ENCODE measurements around the gene BPIFB1. TPM values are rescaled to one million over a fixed set of nuclear protein-coding genes. Genes with fewer than 3 reads are reported as not detected.

BPIFB1 gene
- total and polyA plus RNA-seq, 5 donors from 2014 or later, result not detected

DNA sequence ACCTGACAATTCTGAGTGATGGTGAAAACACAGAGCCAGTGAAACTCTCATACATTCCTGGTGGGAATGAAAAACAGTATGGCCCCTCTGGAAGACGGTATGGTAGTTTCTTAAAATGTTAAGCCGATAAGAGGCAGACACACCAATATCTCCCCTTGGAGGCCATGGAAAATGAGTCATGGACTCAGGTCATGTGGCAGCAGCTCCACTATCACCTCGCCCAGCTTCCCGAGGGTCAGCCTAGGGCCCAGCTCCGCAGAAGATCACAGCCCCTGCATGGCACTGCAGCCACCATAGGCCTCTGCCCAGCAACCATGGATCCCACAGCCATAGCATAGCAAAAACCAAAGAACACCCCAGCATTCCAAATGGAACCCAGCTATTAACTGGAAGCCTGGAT, 25.8 kb upstream of the BPIFB1 start:
- H3K27ac ChIP-seq (ENCODE audit: insufficient read depth, low read length, poor library complexity, severe bottlenecking), result no peak overlapping the region
- H3K4me1 Mint-ChIP-seq, result peaks cover 0 to 2% (median 0%) of the 10 kb centered on the region in 4 donors
- no peaks in the 10 kb centered on the region for H3K36me3 ChIP-seq (ENCODE audit: control insufficient read depth, insufficient read depth, low read length)
- H3K4me1 ChIP-seq (ENCODE audit: control insufficient read depth, insufficient read depth, low read length, poor library complexity, severe bottlenecking), result no peaks in the 10 kb centered on the region
- H3K27me3 Mint-ChIP-seq, result peaks cover 31% of the 10 kb centered on the region
- no peaks in the 10 kb centered on the region for H3K9me3 ChIP-seq (ENCODE audit: control insufficient read depth in 2 of 2, low read length in 2 of 2)
- no peak overlapping the region for H3K27ac Mint-ChIP-seq
- no peak overlapping the region for H3K4me3 ChIP-seq (ENCODE audit: low read depth, low read length)
- no peaks in the 10 kb centered on the region for H3K36me3 Mint-ChIP-seq
- no peak overlapping the region for H3K4me3 Mint-ChIP-seq
- DNase-seq (no peak), ATAC-seq (ENCODE audit: low read depth in 2 of 2) (no peak)
- peaks cover 0 to 1% (median 0%) of the 10 kb centered on the region in 7 donors for H3K9me3 Mint-ChIP-seq
- H3K27me3 ChIP-seq (ENCODE audit: control insufficient read depth, insufficient read depth, low read length), result peaks cover 12% of the 10 kb centered on the region

DNA sequence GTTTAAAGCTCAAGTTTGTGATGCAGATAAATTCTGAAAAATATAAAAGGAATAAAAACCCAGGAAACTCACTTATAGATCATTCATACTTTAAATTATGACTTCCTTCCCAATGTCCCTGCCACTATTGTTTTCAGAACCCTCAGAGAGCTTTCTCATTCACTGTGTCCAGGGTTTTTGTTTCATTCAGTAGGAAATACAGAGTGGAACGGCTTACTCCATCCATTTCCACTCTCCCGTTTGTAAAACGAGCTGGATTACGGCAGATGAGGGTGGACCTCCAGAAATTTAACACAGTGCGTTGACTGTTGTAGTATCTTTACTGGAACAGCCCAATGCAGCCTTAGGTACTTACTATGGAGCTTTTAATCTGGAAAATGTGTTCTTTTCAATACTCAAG, 23.6 kb upstream of the BPIFB1 start:
- H3K4me1 ChIP-seq (ENCODE audit: control insufficient read depth, insufficient read depth, low read length, poor library complexity, severe bottlenecking), result no peaks in the 10 kb centered on the region
- no peaks in the 10 kb centered on the region for H3K36me3 Mint-ChIP-seq
- H3K27ac Mint-ChIP-seq, result no peak overlapping the region
- no peaks in the 10 kb centered on the region for H3K36me3 ChIP-seq (ENCODE audit: control insufficient read depth, insufficient read depth, low read length)
- H3K27ac ChIP-seq (ENCODE audit: insufficient read depth, low read length, poor library complexity, severe bottlenecking), result no peak overlapping the region
- ATAC-seq (ENCODE audit: low read depth in 2 of 2) (no peak), DNase-seq (no peak)
- peaks cover 0 to 2% (median 0%) of the 10 kb centered on the region in 4 donors for H3K4me1 Mint-ChIP-seq
- H3K9me3 ChIP-seq (ENCODE audit: control insufficient read depth in 2 of 2, low read length in 2 of 2), result no peaks in the 10 kb centered on the region
- H3K27me3 Mint-ChIP-seq, result peaks cover 36% of the 10 kb centered on the region
- H3K4me3 Mint-ChIP-seq, result no peak overlapping the region
- H3K27me3 ChIP-seq (ENCODE audit: control insufficient read depth, insufficient read depth, low read length), result peaks cover 12% of the 10 kb centered on the region
- H3K4me3 ChIP-seq (ENCODE audit: low read depth, low read length), result no peak overlapping the region
- peaks cover 0 to 1% (median 0%) of the 10 kb centered on the region in 7 donors for H3K9me3 Mint-ChIP-seq

DNA sequence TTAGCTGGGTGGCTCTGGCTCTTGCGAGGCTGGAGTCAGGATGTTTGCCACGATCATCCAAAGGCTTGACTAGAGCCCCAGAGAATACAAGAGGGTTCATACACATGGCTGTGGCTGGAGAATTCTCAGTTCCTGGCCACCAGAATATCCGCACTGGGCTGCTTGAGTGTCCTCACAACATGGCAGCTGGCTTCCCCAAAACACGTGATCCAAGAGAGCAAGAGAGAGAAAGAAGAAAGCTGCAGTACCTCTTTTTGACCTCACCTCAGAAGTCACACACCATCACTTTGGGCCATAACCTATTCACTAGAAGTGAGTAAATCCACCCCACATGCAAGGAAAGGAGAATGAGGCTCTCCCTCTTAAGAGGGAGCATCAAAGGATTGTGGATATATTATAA, 21.5 kb upstream of the BPIFB1 start:
- Histone ChIP-seq H3K27me3 (ENCODE audit: control insufficient read depth, insufficient read depth, low read length) (peaks cover 16% of the 10 kb centered on the region), H3K9me3 (ENCODE audit: control insufficient read depth in 2 of 2, low read length in 2 of 2) (no peaks in the 10 kb centered on the region), H3K4me1 (ENCODE audit: control insufficient read depth, insufficient read depth, low read length, poor library complexity, severe bottlenecking) (no peaks in the 10 kb centered on the region), H3K4me3 (ENCODE audit: low read depth, low read length) (no peak overlapping the region), H3K27ac (ENCODE audit: insufficient read depth, low read length, poor library complexity, severe bottlenecking) (no peak overlapping the region), H3K36me3 (ENCODE audit: control insufficient read depth, insufficient read depth, low read length) (no peaks in the 10 kb centered on the region)
- H3K9me3 Mint-ChIP-seq, result peaks cover 0 to 3% (median 0%) of the 10 kb centered on the region in 7 donors
- H3K27me3 Mint-ChIP-seq, result peaks cover 35% of the 10 kb centered on the region
- ATAC-seq (ENCODE audit: low read depth in 2 of 2) (no peak), DNase-seq (no peak)
- H3K36me3 Mint-ChIP-seq, result no peaks in the 10 kb centered on the region
- H3K27ac Mint-ChIP-seq, result no peak overlapping the region
- H3K4me3 Mint-ChIP-seq, result no peak overlapping the region
- peaks cover 0 to 2% (median 0%) of the 10 kb centered on the region in 4 donors for H3K4me1 Mint-ChIP-seq

DNA sequence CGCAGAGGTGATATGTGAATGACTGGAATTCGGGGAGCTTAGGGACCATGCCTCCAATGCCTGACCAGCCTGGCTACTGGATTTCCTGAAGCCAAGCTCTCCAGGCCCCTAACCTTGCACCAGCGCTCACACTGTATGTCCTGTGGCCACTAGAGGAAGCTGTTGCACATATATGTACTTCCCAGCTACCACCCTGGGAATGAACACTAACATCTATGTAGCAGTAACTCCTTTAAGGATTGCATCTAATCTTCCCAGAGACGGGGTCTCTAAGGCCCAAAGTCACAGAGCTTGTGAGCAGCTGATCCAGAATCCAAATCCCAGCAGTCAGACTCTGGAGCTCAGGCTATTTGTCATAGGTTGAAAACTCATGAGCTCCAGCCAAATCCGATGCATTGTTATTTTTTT, 20.4 kb upstream of the BPIFB1 start:
- Mint-ChIP-seq H3K36me3 (no peaks in the 10 kb centered on the region), H3K27ac (no peak overlapping the region), H3K9me3 (peaks cover 0 to 3% (median 0%) of the 10 kb centered on the region in 7 donors), H3K27me3 (peaks cover 34% of the 10 kb centered on the region), H3K4me3 (no peak overlapping the region), H3K4me1 (peaks cover 0 to 2% (median 0%) of the 10 kb centered on the region in 4 donors)
- Histone ChIP-seq H3K36me3 (ENCODE audit: control insufficient read depth, insufficient read depth, low read length) (no peaks in the 10 kb centered on the region), H3K27me3 (ENCODE audit: control insufficient read depth, insufficient read depth, low read length) (peaks cover 12% of the 10 kb centered on the region), H3K4me3 (ENCODE audit: low read depth, low read length) (no peak overlapping the region), H3K9me3 (ENCODE audit: control insufficient read depth in 2 of 2, low read length in 2 of 2) (no peaks in the 10 kb centered on the region), H3K4me1 (ENCODE audit: control insufficient read depth, insufficient read depth, low read length, poor library complexity, severe bottlenecking) (no peaks in the 10 kb centered on the region), H3K27ac (ENCODE audit: insufficient read depth, low read length, poor library complexity, severe bottlenecking) (no peak overlapping the region)
- DNase-seq, result peak in 1 of 3 donors; percentile 4
- ATAC-seq (ENCODE audit: low read depth in 2 of 2), result no peak

DNA sequence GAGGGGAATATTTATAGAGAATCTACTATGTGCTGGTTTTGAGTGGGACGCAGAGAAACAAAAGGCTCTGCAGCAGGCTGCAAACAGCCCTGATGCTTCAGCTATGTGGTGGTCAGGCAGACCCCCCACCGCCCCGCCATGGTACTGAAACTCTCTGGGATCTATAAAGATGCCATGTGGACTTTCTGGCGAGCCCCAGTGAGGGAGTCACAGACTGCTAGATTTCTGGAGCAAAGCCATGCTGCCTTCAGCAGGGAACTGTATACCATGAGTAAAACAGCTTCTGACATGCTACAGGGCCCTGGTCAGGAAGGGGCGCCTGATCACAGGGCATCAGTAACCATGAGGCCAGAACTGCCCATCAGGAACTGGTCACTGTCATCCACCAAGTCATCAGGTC, 19.2 kb upstream of the BPIFB1 start:
- no peak overlapping the region for H3K27ac Mint-ChIP-seq
- ATAC-seq (ENCODE audit: low read depth in 2 of 2), result no peak
- no peak overlapping the region for H3K4me3 Mint-ChIP-seq

DNA sequence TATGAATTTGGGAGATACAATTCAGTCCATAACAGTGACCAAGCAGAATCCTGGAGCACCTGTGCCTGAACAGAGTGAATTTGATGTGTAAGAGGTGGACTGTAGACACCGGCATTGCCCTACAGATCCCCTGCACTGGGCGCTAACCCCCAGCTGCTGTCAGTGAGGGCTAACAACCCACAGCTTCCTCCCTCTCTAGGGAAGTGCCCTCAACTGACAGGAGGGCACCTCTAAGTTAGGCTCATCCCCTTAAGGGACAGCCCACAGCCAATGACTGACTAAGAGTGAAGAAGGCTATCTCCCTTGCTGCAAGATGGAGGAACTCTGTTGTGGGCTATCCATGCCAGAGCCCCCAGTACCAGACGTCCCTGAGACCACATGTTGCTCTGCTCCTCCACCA, 15.3 kb upstream of the BPIFB1 start:
- H3K4me1 ChIP-seq (ENCODE audit: control insufficient read depth, insufficient read depth, low read length, poor library complexity, severe bottlenecking), result no peaks in the 10 kb centered on the region
- no peak overlapping the region for H3K27ac ChIP-seq (ENCODE audit: insufficient read depth, low read length, poor library complexity, severe bottlenecking)
- peaks cover 0 to 3% (median 0%) of the 10 kb centered on the region in 7 donors for H3K9me3 Mint-ChIP-seq
- H3K36me3 Mint-ChIP-seq, result no peaks in the 10 kb centered on the region
- no peaks in the 10 kb centered on the region for H3K4me1 Mint-ChIP-seq
- DNase-seq, result no peak
- H3K27me3 ChIP-seq (ENCODE audit: control insufficient read depth, insufficient read depth, low read length), result peaks cover 13% of the 10 kb centered on the region
- H3K4me3 Mint-ChIP-seq, result no peak overlapping the region
- H3K4me3 ChIP-seq (ENCODE audit: low read depth, low read length), result no peak overlapping the region
- ATAC-seq (ENCODE audit: low read depth in 2 of 2), result no peak
- no peak overlapping the region for H3K27ac Mint-ChIP-seq
- H3K9me3 ChIP-seq (ENCODE audit: control insufficient read depth in 2 of 2, low read length in 2 of 2), result no peaks in the 10 kb centered on the region
- no peaks in the 10 kb centered on the region for H3K36me3 ChIP-seq (ENCODE audit: control insufficient read depth, insufficient read depth, low read length)
- peaks cover 25% of the 10 kb centered on the region for H3K27me3 Mint-ChIP-seq

More for the DNA sequence above, 19.2 kb upstream of the BPIFB1 start:
- no peaks in the 10 kb centered on the region for H3K9me3 ChIP-seq (ENCODE audit: control insufficient read depth in 2 of 2, low read length in 2 of 2)
- Mint-ChIP-seq H3K27me3 (peaks cover 40% of the 10 kb centered on the region), H3K9me3 (peaks cover 0 to 3% (median 0%) of the 10 kb centered on the region in 7 donors), H3K36me3 (no peaks in the 10 kb centered on the region), H3K4me1 (peaks cover 0 to 2% (median 0%) of the 10 kb centered on the region in 4 donors)
- H3K27ac ChIP-seq (ENCODE audit: insufficient read depth, low read length, poor library complexity, severe bottlenecking), result no peak overlapping the region
- no peaks in the 10 kb centered on the region for H3K36me3 ChIP-seq (ENCODE audit: control insufficient read depth, insufficient read depth, low read length)
- no peak overlapping the region for H3K4me3 ChIP-seq (ENCODE audit: low read depth, low read length)
- DNase-seq, result no peak
- peaks cover 12% of the 10 kb centered on the region for H3K27me3 ChIP-seq (ENCODE audit: control insufficient read depth, insufficient read depth, low read length)
- no peaks in the 10 kb centered on the region for H3K4me1 ChIP-seq (ENCODE audit: control insufficient read depth, insufficient read depth, low read length, poor library complexity, severe bottlenecking)

DNA sequence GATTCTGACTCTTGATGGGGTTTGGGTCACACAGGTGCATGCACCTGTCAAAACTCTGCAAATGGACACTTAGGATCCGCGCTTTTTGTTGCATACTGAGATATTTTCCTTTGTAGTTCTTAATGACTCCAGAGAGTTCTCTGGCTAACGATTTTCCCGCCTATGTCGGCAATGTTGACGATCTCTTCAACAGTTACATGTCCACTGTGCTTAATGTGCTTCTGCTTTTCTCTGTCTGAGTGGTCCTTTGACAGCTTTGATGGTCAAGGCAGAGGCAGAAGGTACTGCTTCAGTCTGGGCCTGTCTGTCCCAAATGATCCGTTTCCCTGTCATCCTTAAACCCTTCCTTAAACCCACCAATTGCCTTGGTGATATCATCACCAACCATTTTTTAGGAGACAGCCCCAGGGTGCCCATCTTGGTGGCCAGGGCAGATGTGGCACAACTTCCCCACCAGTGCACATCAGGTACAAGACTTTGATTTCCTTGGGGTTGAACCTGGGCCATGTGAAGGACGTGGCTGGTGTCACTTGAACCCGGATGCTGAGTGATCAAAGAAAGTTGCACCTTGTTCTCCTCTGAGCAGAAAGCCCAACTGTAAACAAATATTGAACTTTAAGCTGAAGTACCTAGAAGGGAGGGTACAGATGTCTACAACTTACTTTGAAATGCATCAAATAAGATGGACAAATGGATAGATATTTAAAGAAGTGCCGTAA, 10.7 kb upstream of the BPIFB1 start:
- Mint-ChIP-seq H3K27ac (no peak overlapping the region), H3K36me3 (no peaks in the 10 kb centered on the region), H3K4me1 (no peaks in the 10 kb centered on the region), H3K27me3 (peaks cover 19% of the 10 kb centered on the region), H3K4me3 (no peak overlapping the region), H3K9me3 (peaks cover 0 to 2% (median 0%) of the 10 kb centered on the region in 7 donors)
- Histone ChIP-seq H3K4me1 (ENCODE audit: control insufficient read depth, insufficient read depth, low read length, poor library complexity, severe bottlenecking) (no peaks in the 10 kb centered on the region), H3K27me3 (ENCODE audit: control insufficient read depth, insufficient read depth, low read length) (peaks cover 5% of the 10 kb centered on the region), H3K27ac (ENCODE audit: insufficient read depth, low read length, poor library complexity, severe bottlenecking) (no peak overlapping the region), H3K36me3 (ENCODE audit: control insufficient read depth, insufficient read depth, low read length) (no peaks in the 10 kb centered on the region), H3K9me3 (ENCODE audit: control insufficient read depth in 2 of 2, low read length in 2 of 2) (no peaks in the 10 kb centered on the region), H3K4me3 (ENCODE audit: low read depth, low read length) (no peak overlapping the region)
- DNase-seq (no peak), ATAC-seq (ENCODE audit: low read depth in 2 of 2) (no peak)

All from CD4-positive, CD25-positive, alpha-beta regulatory T cell (primary cell).